IMR-90 (cell line): ENCODE data around the gene SH3GL2.

Experiments
- MXI1 ChIP-seq: IDR thresholded peaks from 2 replicates; pipeline ENCODE4 v1.6.1; 2012; ENCODE audit warnings: low read depth, mild to moderate bottlenecking, low read length, moderate library complexity, borderline replicate concordance
- POLR2A ChIP-seq: IDR thresholded peaks from 2 replicates; pipeline ENCODE4 v1.6.1; 2012; ENCODE audit warnings: mild to moderate bottlenecking, low read depth, low read length
- SMC3 ChIP-seq: fragments of 150-350 bp; IDR thresholded peaks from 2 replicates; pipeline ENCODE4 v1.6.1; 2016; ENCODE audit warnings: low read depth, mild to moderate bottlenecking, antibody characterized with exemption, low read length, moderate library complexity
- TF ChIP-seq, protein P1 (sequence below): conservative IDR thresholded peaks from 2 replicates; pipeline ENCODE4 v1.5.1; 2012; ENCODE audit warnings: mild to moderate bottlenecking, low read depth, low read length, improper control_type of control experiment
- TF ChIP-seq, protein P2 (sequence below): fragments of 150-350 bp; IDR thresholded peaks from 2 replicates; pipeline ENCODE4 v1.6.1; 2017; ENCODE audit warnings: mild to moderate bottlenecking, antibody characterized with exemption, low read length, low read depth

DNA sequence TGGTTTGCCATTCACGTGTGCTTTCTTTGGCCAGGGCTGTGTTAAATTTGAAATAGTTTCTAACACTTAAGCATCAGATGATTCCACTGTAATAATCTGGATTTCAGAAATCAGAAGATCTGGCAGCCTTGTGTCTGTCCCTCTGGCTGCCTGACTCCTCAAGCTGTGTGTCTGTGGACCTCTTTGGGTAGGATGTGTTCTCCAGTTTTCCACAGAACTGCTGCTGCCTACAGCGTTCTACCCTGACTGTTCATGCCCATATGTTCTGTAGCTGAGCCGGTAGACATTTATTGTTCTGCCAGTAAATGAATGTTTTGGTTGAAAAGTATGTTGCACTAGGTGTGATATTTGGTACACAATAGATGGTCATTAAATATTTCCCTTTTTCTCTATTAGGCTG lies 81.3 kb downstream of the SH3GL2 start:
- TF ChIP-seq, protein P1, sequence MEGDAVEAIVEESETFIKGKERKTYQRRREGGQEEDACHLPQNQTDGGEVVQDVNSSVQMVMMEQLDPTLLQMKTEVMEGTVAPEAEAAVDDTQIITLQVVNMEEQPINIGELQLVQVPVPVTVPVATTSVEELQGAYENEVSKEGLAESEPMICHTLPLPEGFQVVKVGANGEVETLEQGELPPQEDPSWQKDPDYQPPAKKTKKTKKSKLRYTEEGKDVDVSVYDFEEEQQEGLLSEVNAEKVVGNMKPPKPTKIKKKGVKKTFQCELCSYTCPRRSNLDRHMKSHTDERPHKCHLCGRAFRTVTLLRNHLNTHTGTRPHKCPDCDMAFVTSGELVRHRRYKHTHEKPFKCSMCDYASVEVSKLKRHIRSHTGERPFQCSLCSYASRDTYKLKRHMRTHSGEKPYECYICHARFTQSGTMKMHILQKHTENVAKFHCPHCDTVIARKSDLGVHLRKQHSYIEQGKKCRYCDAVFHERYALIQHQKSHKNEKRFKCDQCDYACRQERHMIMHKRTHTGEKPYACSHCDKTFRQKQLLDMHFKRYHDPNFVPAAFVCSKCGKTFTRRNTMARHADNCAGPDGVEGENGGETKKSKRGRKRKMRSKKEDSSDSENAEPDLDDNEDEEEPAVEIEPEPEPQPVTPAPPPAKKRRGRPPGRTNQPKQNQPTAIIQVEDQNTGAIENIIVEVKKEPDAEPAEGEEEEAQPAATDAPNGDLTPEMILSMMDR = no peak
- no peak for TF ChIP-seq POLR2A
- TF ChIP-seq, protein P2, sequence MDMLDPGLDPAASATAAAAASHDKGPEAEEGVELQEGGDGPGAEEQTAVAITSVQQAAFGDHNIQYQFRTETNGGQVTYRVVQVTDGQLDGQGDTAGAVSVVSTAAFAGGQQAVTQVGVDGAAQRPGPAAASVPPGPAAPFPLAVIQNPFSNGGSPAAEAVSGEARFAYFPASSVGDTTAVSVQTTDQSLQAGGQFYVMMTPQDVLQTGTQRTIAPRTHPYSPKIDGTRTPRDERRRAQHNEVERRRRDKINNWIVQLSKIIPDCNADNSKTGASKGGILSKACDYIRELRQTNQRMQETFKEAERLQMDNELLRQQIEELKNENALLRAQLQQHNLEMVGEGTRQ = no peak
- no peak for TF ChIP-seq SMC3
- TF ChIP-seq MXI1 = no peak
